Measurements from ENCODE around the gene COPS3.

The COPS3 gene

DNA sequence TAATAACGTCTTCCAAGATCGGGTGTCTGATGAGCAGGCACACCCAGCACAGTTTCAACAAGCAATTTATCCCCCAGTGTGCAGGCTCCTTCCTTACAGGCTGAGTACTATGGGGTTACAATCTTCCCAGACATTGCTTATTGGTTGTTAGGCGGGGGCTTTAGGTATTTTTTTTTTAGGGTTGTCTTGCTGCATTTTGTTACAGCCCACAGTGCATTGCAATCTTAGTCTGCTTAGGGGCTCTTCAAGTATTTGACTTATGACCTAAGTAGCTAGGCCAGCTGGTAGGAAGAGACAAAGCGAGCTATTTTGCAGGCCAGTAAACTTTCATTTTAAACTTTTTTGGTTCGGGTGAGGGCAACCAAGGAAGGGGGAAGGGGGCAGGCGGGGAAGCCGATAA lies 80.7 kb downstream of the COPS3 start:
- peaks cover 9% of the 10 kb centered on the region for H3K36me3 ChIP-seq (ENCODE audit: insufficient read depth, low read length)

DNA sequence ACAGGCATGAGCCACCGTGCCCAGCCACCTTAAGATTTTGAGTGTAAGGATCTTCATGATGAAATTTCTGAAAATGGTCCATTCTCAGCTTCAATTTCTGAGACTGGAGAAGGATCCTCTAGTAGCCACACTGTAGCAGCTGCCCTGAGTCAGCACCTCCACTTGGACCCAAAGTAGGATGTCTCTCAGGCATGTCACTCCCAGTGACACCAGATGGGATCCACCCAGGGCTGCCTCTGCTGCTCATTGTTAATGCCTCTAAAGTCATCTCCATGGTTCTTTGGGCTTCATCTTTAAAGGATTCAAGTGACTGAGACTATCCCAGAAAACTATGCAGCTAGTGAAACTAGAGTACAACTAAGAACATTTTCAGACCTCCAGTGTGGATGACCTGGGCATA lies 82.8 kb downstream of the COPS3 start:
- DNase-seq (no peak), ATAC-seq (ENCODE audit: insufficient read depth, low read depth) (no peak)
- Histone ChIP-seq H3K27me3 (ENCODE audit: insufficient read depth, low read length, poor library complexity) (no peaks in the 10 kb centered on the region), H3K9me3 (ENCODE audit: insufficient read depth, low read length, severe bottlenecking) (no peaks in the 10 kb centered on the region), H3K4me1 (ENCODE audit: insufficient read depth, low read length) (no peaks in the 10 kb centered on the region), H3K36me3 (ENCODE audit: insufficient read depth, low read length) (peaks cover 9% of the 10 kb centered on the region; the same call in 1 of the 2 replicates), H3K9ac (ENCODE audit: low read depth, low read length) (no peak overlapping the region), H4K20me1 (ENCODE audit: insufficient read depth, low read length) (peaks cover 2% of the 10 kb centered on the region; the same call in 1 of the 2 replicates), H3K79me2 (ENCODE audit: insufficient read depth, low read length) (no peaks in the 10 kb centered on the region), H3K4me3 (ENCODE audit: low read depth in 1 of 2, low read length in 2 of 2) (no peak overlapping the region), H2AFZ (ENCODE audit: low read depth, low read length) (no peak overlapping the region), H3K27ac (ENCODE audit: low read length) (no peak overlapping the region), H3K4me2 (ENCODE audit: insufficient read depth, low read length) (no peak overlapping the region)
- TF ChIP-seq EZH2 (IDR thresholded peaks at IDR 0.05; ENCODE audit: borderline replicate concordance, low read depth, low read length, severe bottlenecking) = no peak

More for the DNA sequence above, 80.7 kb downstream of the COPS3 start:
- peaks cover 8% of the 10 kb centered on the region; the same call in 1 of the 2 replicates for H3K79me2 ChIP-seq (ENCODE audit: insufficient read depth, low read length)
- H2AFZ ChIP-seq (ENCODE audit: low read depth, low read length) = no peak overlapping the region
- H3K4me2 ChIP-seq (ENCODE audit: insufficient read depth, low read length) = no peak overlapping the region
- H3K4me3 ChIP-seq (ENCODE audit: low read depth in 1 of 2, low read length in 2 of 2) = no peak overlapping the region
- TF ChIP-seq, protein P1, sequence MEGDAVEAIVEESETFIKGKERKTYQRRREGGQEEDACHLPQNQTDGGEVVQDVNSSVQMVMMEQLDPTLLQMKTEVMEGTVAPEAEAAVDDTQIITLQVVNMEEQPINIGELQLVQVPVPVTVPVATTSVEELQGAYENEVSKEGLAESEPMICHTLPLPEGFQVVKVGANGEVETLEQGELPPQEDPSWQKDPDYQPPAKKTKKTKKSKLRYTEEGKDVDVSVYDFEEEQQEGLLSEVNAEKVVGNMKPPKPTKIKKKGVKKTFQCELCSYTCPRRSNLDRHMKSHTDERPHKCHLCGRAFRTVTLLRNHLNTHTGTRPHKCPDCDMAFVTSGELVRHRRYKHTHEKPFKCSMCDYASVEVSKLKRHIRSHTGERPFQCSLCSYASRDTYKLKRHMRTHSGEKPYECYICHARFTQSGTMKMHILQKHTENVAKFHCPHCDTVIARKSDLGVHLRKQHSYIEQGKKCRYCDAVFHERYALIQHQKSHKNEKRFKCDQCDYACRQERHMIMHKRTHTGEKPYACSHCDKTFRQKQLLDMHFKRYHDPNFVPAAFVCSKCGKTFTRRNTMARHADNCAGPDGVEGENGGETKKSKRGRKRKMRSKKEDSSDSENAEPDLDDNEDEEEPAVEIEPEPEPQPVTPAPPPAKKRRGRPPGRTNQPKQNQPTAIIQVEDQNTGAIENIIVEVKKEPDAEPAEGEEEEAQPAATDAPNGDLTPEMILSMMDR (IDR thresholded peaks at IDR 0.05; ENCODE audit: borderline replicate concordance, extremely low read depth, low read length, poor library complexity, severe bottlenecking) = no peak
- no peak for TF ChIP-seq EZH2 (IDR thresholded peaks at IDR 0.05; ENCODE audit: borderline replicate concordance, low read depth, low read length, severe bottlenecking)
- H4K20me1 ChIP-seq (ENCODE audit: insufficient read depth, low read length) = peaks cover 22% of the 10 kb centered on the region; the same call in 1 of the 2 replicates
- H3K9me3 ChIP-seq (ENCODE audit: insufficient read depth, low read length, severe bottlenecking) = no peaks in the 10 kb centered on the region
- peaks cover 15% of the 10 kb centered on the region for H3K4me1 ChIP-seq (ENCODE audit: insufficient read depth, low read length)
- no peak for DNase-seq
- H3K9ac ChIP-seq (ENCODE audit: low read depth, low read length) = no peak overlapping the region
- no peak for ATAC-seq (ENCODE audit: insufficient read depth, low read depth)
- H3K27ac ChIP-seq (ENCODE audit: low read length) = no peak overlapping the region
- H3K27me3 ChIP-seq (ENCODE audit: insufficient read depth, low read length, poor library complexity) = no peaks in the 10 kb centered on the region

DNA sequence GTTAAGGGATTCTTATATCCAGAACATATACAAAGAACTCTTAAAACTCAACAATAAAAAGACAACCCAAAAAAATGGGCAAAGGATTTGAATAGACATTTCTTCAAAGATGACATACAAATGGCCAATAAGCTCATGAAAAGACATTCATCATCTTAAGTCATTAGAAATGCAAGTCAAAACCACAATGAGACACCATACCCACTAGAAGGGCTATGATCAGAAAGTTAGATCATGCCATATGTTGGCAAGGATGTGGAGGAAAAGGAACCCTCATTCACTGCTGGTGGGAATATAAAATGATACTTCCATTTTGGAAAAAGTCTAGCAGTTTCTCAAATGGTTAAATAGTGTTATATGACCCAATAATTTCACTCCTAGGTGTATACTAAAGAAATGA lies 84.3 kb downstream of the COPS3 start:
- H3K79me2 ChIP-seq (ENCODE audit: insufficient read depth, low read length) = no peaks in the 10 kb centered on the region
- no peaks in the 10 kb centered on the region; the same call in 1 of the 2 replicates for H4K20me1 ChIP-seq (ENCODE audit: insufficient read depth, low read length)
- H3K4me1 ChIP-seq (ENCODE audit: insufficient read depth, low read length) = no peaks in the 10 kb centered on the region
- H3K27me3 ChIP-seq (ENCODE audit: insufficient read depth, low read length, poor library complexity) = no peaks in the 10 kb centered on the region
- H3K9ac ChIP-seq (ENCODE audit: low read depth, low read length) = no peak overlapping the region
- H3K9me3 ChIP-seq (ENCODE audit: insufficient read depth, low read length, severe bottlenecking) = no peaks in the 10 kb centered on the region
- TF ChIP-seq, protein P1 (IDR thresholded peaks at IDR 0.05; ENCODE audit: borderline replicate concordance, extremely low read depth, low read length, poor library complexity, severe bottlenecking) = no peak
- no peak for TF ChIP-seq EZH2 (IDR thresholded peaks at IDR 0.05; ENCODE audit: borderline replicate concordance, low read depth, low read length, severe bottlenecking)
- no peak overlapping the region for H3K4me2 ChIP-seq (ENCODE audit: insufficient read depth, low read length)
- 0 out of 2 replicates have a peak, but pooled peaks cover 6% of the 10 kb centered on the region for H3K36me3 ChIP-seq (ENCODE audit: insufficient read depth, low read length)
- H2AFZ ChIP-seq (ENCODE audit: low read depth, low read length) = no peak overlapping the region
- H3K4me3 ChIP-seq (ENCODE audit: low read depth in 1 of 2, low read length in 2 of 2) = no peak overlapping the region
- no peak overlapping the region for H3K27ac ChIP-seq (ENCODE audit: low read length)
- no peak for ATAC-seq (ENCODE audit: insufficient read depth, low read depth)
- DNase-seq = no peak

All from DND-41 (cell line).